RWPE1 (cell line): ENCODE results near the gene ARFRP1.
A peak's percentile ranks its signal among the peaks of the same experiment; 100 is the strongest.

Experiments
- CTCF ChIA-PET: fragments of 350-600 bp; sonication (Branson Sonifier 250); formaldehyde crosslinking; extraction: SDS; loops from one replicate; lab custom pipeline; 2021; lab: Yijun Ruan, JAX
- POLR2A ChIA-PET: fragments of 400-600 bp; formaldehyde crosslinking; extraction: SDS; loops from one replicate; lab custom pipeline; 2020; ENCODE audit warnings: antibody characterized with exemption; ENCODE audit not compliant: low non-redundant PET; lab: Yijun Ruan, JAX
- DNase-seq: peaks from one replicate; pipeline ENCODE4 v3.0.0; 2012; ENCODE audit warnings: low spot score
- H3K27ac ChIP-seq: fragments of 450-650 bp; 2 replicates; pipeline ENCODE4 v1.5.1; 2017
- CTCF ChIP-seq: fragments of 450-650 bp; conservative IDR thresholded peaks from 2 replicates; pipeline ENCODE4 v1.5.1; 2017; ENCODE audit warnings: low read depth, mild to moderate bottlenecking

ARFRP1 gene

GRCh38 chr20:63740070-63740626 is 32.4 kb upstream of the ARFRP1 start:
- ChIA-PET POLR2A (interaction anchor here (1.2 kb wide), 1 partner anchor 32 kb away, joined by 6 read pairs; the partner anchor contains the start of genes ARFRP1 and ZGPAT), CTCF (interaction anchor here (0.6 to 1.3 kb wide), 2 partner anchors 33 to 124 kb away, joined by 4 to 5 read pairs; partner anchors contain the start of gene ARFRP1)
- peak; percentile 68 for DNase-seq
- H3K27ac ChIP-seq: peak overlapping the region; percentile 99
- TF ChIP-seq CTCF: no peak

DNA sequence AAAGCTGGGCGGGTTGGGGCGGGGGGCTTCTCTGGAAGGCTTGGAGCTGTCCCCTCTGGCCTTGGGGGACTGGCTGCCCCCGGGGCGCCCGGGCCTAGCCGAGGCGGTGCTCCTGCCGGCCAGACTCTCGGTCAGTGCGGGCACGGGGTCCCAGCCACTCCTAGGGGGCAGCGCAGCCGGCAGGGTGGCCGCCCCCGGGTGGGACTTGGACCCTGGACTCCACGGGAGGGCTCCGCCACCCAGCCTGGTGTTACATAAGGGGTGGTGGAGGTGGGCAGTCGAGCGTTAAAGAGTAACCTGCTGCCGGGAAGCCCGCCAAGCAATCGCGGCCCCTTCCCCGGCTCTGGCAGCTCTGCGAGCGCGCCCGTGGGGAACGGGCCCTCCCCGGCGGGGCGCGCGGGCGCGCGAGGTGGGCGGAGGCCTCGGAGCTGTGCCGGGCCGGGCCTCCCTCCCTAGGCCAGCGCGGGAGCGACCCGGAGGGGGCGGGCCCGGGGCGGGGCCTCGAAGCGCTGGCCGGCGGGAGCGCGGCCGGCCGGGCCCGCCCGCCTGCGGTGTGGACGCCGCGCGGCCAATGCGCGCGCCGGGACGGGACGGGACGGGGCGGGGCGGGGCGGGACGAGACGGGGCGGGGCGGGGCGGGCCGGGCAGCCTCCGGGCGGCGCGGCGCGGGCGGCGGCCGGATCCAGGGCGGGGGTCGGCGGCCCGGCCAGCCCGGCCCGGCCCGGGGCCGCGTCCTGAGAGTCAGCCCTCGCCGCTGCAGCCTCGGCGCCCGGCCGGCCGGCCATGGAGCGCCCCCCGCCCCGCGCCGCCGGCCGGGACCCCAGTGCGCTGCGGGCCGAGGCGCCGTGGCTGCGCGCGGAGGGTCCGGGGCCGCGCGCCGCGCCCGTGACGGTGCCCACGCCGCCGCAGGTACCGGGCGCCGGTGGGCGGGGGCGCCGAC is 31.6 kb upstream of the ARFRP1 start, which contains the start of gene SLC2A4RG:
TSS of gene SLC2A4RG (plus strand) at position 647 of the 940 bp plus-strand sequence. CDS start at position 784, 137 bp downstream.
- DNase-seq: peak; percentile 98
- TF ChIP-seq CTCF: no peak
- POLR2A ChIA-PET: interaction anchor here (0.6 kb wide), 1 partner anchor 11 kb away, joined by 10 read pairs; no protein-coding TSS in a partner anchor
- peak within 1 kb of the TSS; percentile 99 for H3K27ac ChIP-seq
- CTCF ChIA-PET: interaction anchor here (2.0 kb wide), 1 partner anchor 32 kb away, joined by 8 read pairs; the partner anchor contains the start of genes ARFRP1 and ZGPAT

DNA sequence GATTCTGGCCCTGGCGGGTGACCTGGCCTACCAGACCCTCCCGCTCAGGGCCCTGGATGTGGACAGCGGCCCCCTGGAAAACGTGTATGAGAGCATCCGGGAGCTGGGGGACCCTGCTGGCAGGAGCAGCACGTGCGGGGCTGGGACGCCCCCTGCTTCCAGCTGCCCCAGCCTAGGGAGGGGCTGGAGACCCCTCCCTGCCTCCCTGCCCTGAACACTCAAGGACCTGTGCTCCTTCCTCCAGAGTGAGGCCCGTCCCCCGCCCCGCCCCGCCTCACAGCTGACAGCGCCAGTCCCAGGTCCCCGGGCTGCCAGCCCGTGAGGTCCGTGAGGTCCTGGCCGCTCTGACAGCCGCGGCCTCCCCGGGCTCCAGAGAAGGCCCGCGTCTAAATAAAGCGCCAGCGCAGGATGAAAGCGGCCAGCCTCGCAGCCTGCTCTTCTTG is 30.9 kb upstream of the ARFRP1 start:
- no peak for DNase-seq
- no peak for TF ChIP-seq CTCF
- H3K27ac ChIP-seq: peak overlapping the region; percentile 99
- POLR2A ChIA-PET: interaction anchor here (0.6 kb wide), 1 partner anchor 11 kb away, joined by 10 read pairs; no protein-coding TSS in a partner anchor
- CTCF ChIA-PET: interaction anchor here (0.9 to 2.0 kb wide), 2 partner anchors 32 to 48 kb away, joined by 4 to 8 read pairs; partner anchors contain the start of genes ARFRP1 and ZGPAT

GRCh38 chr20:63737945-63738686 is 30.3 kb upstream of the ARFRP1 start:
- no peak for TF ChIP-seq CTCF
- POLR2A ChIA-PET: no interaction called here
- no peak for DNase-seq
- peak overlapping the region; percentile 99 for H3K27ac ChIP-seq
- CTCF ChIA-PET: interaction anchor here (0.6 to 2.0 kb wide), 3 partner anchors 15 to 48 kb away, joined by 4 to 8 read pairs (median 5); partner anchors contain the start of genes ARFRP1 and ZGPAT

- no peak for DNase-seq
- ChIA-PET CTCF (interaction anchor here (0.6 to 2.0 kb wide), 4 partner anchors 14 to 215 kb away, joined by 4 to 8 read pairs (median 4); partner anchors contain the start of genes ARFRP1 and ZGPAT), POLR2A (no interaction called here)
- peak overlapping the region; percentile 99 for H3K27ac ChIP-seq
- no peak for TF ChIP-seq CTCF
Observed at GRCh38 chr20:63737695-63737944, 29.8 kb upstream of the ARFRP1 start.
